Measurements from ENCODE around the gene GP1BB.
"Not testable (repeated sequence)": the region's sequence is repeated elsewhere in the genome, so short reads cannot be mapped to it uniquely, and the experiment has no call there.

GP1BB gene

GRCh38 chr22:19721330-19722177, 1.8 kb upstream of the GP1BB start:
- Histone ChIP-seq H3K27me3 (ENCODE audit: insufficient read depth, low read length) (no peaks in the 10 kb centered on the region), H3K4me3 (ENCODE audit: low read depth, low read length) (no peak overlapping the region), H2AFZ (ENCODE audit: low read length, unreplicated experiment) (no peak overlapping the region), H3K27ac (ENCODE audit: low read depth, low read length) (no peak overlapping the region), H3K4me1 (ENCODE audit: control insufficient read depth, insufficient read depth, low read length, unreplicated experiment) (no peaks in the 10 kb centered on the region), H3K79me2 (ENCODE audit: control insufficient read depth, insufficient read depth, low read length, unreplicated experiment) (no peaks in the 10 kb centered on the region), H3K36me3 (ENCODE audit: insufficient read depth, low read length) (no peaks in the 10 kb centered on the region)

GRCh38 chr22:19722178-19722981, 959 bp upstream of the GP1BB start:
- H3K36me3 ChIP-seq (ENCODE audit: insufficient read depth, low read length) = no peaks in the 10 kb centered on the region
- no peaks in the 10 kb centered on the region for H3K27me3 ChIP-seq (ENCODE audit: insufficient read depth, low read length)
- no peaks in the 10 kb centered on the region for H3K79me2 ChIP-seq (ENCODE audit: control insufficient read depth, insufficient read depth, low read length, unreplicated experiment)
- H2AFZ ChIP-seq (ENCODE audit: low read length, unreplicated experiment) = no peak overlapping the region
- H3K4me1 ChIP-seq (ENCODE audit: control insufficient read depth, insufficient read depth, low read length, unreplicated experiment) = no peaks in the 10 kb centered on the region
- no peak overlapping the region for H3K27ac ChIP-seq (ENCODE audit: low read depth, low read length)
- no peak overlapping the region for H3K4me3 ChIP-seq (ENCODE audit: low read depth, low read length)

GRCh38 chr22:19722982-19723231, 432 bp upstream of the GP1BB start:
- H3K79me2 ChIP-seq (ENCODE audit: control insufficient read depth, insufficient read depth, low read length, unreplicated experiment) = no peaks in the 10 kb centered on the region
- H3K36me3 ChIP-seq (ENCODE audit: insufficient read depth, low read length) = no peaks in the 10 kb centered on the region
- no peaks in the 10 kb centered on the region for H3K4me1 ChIP-seq (ENCODE audit: control insufficient read depth, insufficient read depth, low read length, unreplicated experiment)
- no peak overlapping the region for H3K27ac ChIP-seq (ENCODE audit: low read depth, low read length)
- H3K27me3 ChIP-seq (ENCODE audit: insufficient read depth, low read length) = no peaks in the 10 kb centered on the region
- H3K4me3 ChIP-seq (ENCODE audit: low read depth, low read length) = no peak overlapping the region
- no peak overlapping the region for H2AFZ ChIP-seq (ENCODE audit: low read length, unreplicated experiment)

- Histone ChIP-seq H3K79me2 (ENCODE audit: control insufficient read depth, insufficient read depth, low read length, unreplicated experiment) (no peaks in the 10 kb centered on the region), H3K27me3 (ENCODE audit: insufficient read depth, low read length) (no peaks in the 10 kb centered on the region), H3K4me1 (ENCODE audit: control insufficient read depth, insufficient read depth, low read length, unreplicated experiment) (no peaks in the 10 kb centered on the region), H3K4me3 (ENCODE audit: low read depth, low read length) (no peak overlapping the region), H3K27ac (ENCODE audit: low read depth, low read length) (no peak overlapping the region), H2AFZ (ENCODE audit: low read length, unreplicated experiment) (no peak overlapping the region), H3K36me3 (ENCODE audit: insufficient read depth, low read length) (no peaks in the 10 kb centered on the region)
Measured at GRCh38 chr22:19723983-19724827, 866 bp downstream of the GP1BB start.

- no peak overlapping the region for H3K4me3 ChIP-seq (ENCODE audit: low read depth, low read length)
- H3K27me3 ChIP-seq (ENCODE audit: insufficient read depth, low read length) = no peaks in the 10 kb centered on the region
- H3K79me2 ChIP-seq (ENCODE audit: control insufficient read depth, insufficient read depth, low read length, unreplicated experiment) = no peaks in the 10 kb centered on the region
- H2AFZ ChIP-seq (ENCODE audit: low read length, unreplicated experiment) = no peak overlapping the region
- no peaks in the 10 kb centered on the region for H3K4me1 ChIP-seq (ENCODE audit: control insufficient read depth, insufficient read depth, low read length, unreplicated experiment)
- no peaks in the 10 kb centered on the region for H3K36me3 ChIP-seq (ENCODE audit: insufficient read depth, low read length)
- H3K27ac ChIP-seq (ENCODE audit: low read depth, low read length) = no peak overlapping the region
Measured at GRCh38 chr22:19724927-19725661, 1.8 kb downstream of the GP1BB start.

GRCh38 chr22:19726064-19726788, 2.9 kb downstream of the GP1BB start:
- not testable (repeated sequence) for H3K4me1 ChIP-seq (ENCODE audit: control insufficient read depth, insufficient read depth, low read length, unreplicated experiment); H3K27ac ChIP-seq (ENCODE audit: low read depth, low read length); H3K4me3 ChIP-seq (ENCODE audit: low read depth, low read length); H3K36me3 ChIP-seq (ENCODE audit: insufficient read depth, low read length); H3K79me2 ChIP-seq (ENCODE audit: control insufficient read depth, insufficient read depth, low read length, unreplicated experiment); H2AFZ ChIP-seq (ENCODE audit: low read length, unreplicated experiment); H3K27me3 ChIP-seq (ENCODE audit: insufficient read depth, low read length)

GRCh38 chr22:19727310-19728150, 4.2 kb downstream of the GP1BB start:
- Histone ChIP-seq H2AFZ (ENCODE audit: low read length, unreplicated experiment) (no peak overlapping the region), H3K4me3 (ENCODE audit: low read depth, low read length) (no peak overlapping the region), H3K27me3 (ENCODE audit: insufficient read depth, low read length) (no peaks in the 10 kb centered on the region), H3K4me1 (ENCODE audit: control insufficient read depth, insufficient read depth, low read length, unreplicated experiment) (no peaks in the 10 kb centered on the region), H3K79me2 (ENCODE audit: control insufficient read depth, insufficient read depth, low read length, unreplicated experiment) (no peaks in the 10 kb centered on the region), H3K36me3 (ENCODE audit: insufficient read depth, low read length) (no peaks in the 10 kb centered on the region), H3K27ac (ENCODE audit: low read depth, low read length) (no peak overlapping the region)

- no peaks in the 10 kb centered on the region for H3K36me3 ChIP-seq (ENCODE audit: insufficient read depth, low read length)
- H3K79me2 ChIP-seq (ENCODE audit: control insufficient read depth, insufficient read depth, low read length, unreplicated experiment) = no peaks in the 10 kb centered on the region
- no peaks in the 10 kb centered on the region for H3K4me1 ChIP-seq (ENCODE audit: control insufficient read depth, insufficient read depth, low read length, unreplicated experiment)
- H3K27me3 ChIP-seq (ENCODE audit: insufficient read depth, low read length) = no peaks in the 10 kb centered on the region
- no peak overlapping the region for H3K4me3 ChIP-seq (ENCODE audit: low read depth, low read length)
- H2AFZ ChIP-seq (ENCODE audit: low read length, unreplicated experiment) = no peak overlapping the region
- no peak overlapping the region for H3K27ac ChIP-seq (ENCODE audit: low read depth, low read length)
Measured at GRCh38 chr22:19728271-19728670, 4.9 kb downstream of the GP1BB start.

- Histone ChIP-seq H3K79me2 (ENCODE audit: control insufficient read depth, insufficient read depth, low read length, unreplicated experiment) (no peaks in the 10 kb centered on the region), H2AFZ (ENCODE audit: low read length, unreplicated experiment) (no peak overlapping the region), H3K27ac (ENCODE audit: low read depth, low read length) (no peak overlapping the region), H3K4me1 (ENCODE audit: control insufficient read depth, insufficient read depth, low read length, unreplicated experiment) (no peaks in the 10 kb centered on the region), H3K27me3 (ENCODE audit: insufficient read depth, low read length) (no peaks in the 10 kb centered on the region), H3K36me3 (ENCODE audit: insufficient read depth, low read length) (no peaks in the 10 kb centered on the region), H3K4me3 (ENCODE audit: low read depth, low read length) (no peak overlapping the region)
Measured at GRCh38 chr22:19728836-19729235, 5.5 kb downstream of the GP1BB start.
